Measurements from ENCODE around the gene FAM53B. TPM values are rescaled to one million over a fixed set of nuclear protein-coding genes. Genes with fewer than 3 reads are reported as not detected.
A peak's percentile ranks its signal among the peaks of the same experiment; 100 is the strongest.

FAM53B gene
- total and polyA plus RNA-seq, 4 donors: 21.8 to 31.2 (median 29.7) TPM

GRCh38 chr10:124667425-124668345 is 76.5 kb downstream of the FAM53B start:
- no peaks in the 10 kb centered on the region for H3K27me3 ChIP-seq (ENCODE audit: control insufficient read depth, insufficient read depth, low read length)
- H3K27ac ChIP-seq (ENCODE audit: low read depth, low read length): peak overlapping the region; percentile 6
- WGBS (ENCODE audit: insufficient coverage): 56% methylated on average over 14 of the region's 15 CpGs
- no peaks in the 10 kb centered on the region for H3K9me3 ChIP-seq (ENCODE audit: control insufficient read depth, insufficient read depth, low read length)
- DNase-seq (ENCODE audit: low read depth in 4 of 6, low spot score in 6 of 6): peak in 2 of 6 donors; percentile 63 to 67
- H3K4me3 ChIP-seq (ENCODE audit: low read depth, low read length): no peak overlapping the region
- peaks cover 77% of the 10 kb centered on the region for H3K36me3 ChIP-seq (ENCODE audit: control insufficient read depth, insufficient read depth, low read length)
- H3K4me1 ChIP-seq (ENCODE audit: control insufficient read depth, insufficient read depth, low read length): peaks cover 67% of the 10 kb centered on the region

DNA sequence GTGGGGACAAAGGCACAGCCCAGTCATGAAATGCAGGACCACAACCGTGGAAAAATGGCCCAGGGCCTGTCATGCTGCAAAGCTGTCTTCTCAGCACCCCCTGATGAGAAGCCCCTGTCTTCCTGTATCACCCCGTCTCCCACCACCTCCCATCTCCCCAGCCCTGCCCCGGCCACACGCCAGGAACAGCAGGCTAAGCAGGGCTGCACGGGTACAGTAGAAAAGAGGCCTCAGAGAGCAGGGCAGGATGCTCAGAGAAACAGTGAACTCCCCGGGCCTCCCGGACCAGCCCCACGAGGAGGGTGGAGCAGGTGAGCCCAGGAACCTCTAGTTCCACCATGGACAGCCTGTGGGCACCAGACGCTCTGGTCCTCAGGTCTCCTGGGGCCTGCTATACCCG is 77.7 kb downstream of the FAM53B start:
- Histone ChIP-seq H3K27ac (ENCODE audit: low read depth, low read length) (no peak overlapping the region), H3K4me1 (ENCODE audit: control insufficient read depth, insufficient read depth, low read length) (peaks cover 55% of the 10 kb centered on the region), H3K36me3 (ENCODE audit: control insufficient read depth, insufficient read depth, low read length) (peaks cover 76% of the 10 kb centered on the region), H3K4me3 (ENCODE audit: low read depth, low read length) (no peak overlapping the region), H3K9me3 (ENCODE audit: control insufficient read depth, insufficient read depth, low read length) (no peaks in the 10 kb centered on the region), H3K27me3 (ENCODE audit: control insufficient read depth, insufficient read depth, low read length) (no peaks in the 10 kb centered on the region)
- 86% methylated on average over 10 of the region's 10 CpGs for WGBS (ENCODE audit: insufficient coverage)
- DNase-seq (ENCODE audit: low read depth in 4 of 6, low spot score in 6 of 6): no peak

DNA sequence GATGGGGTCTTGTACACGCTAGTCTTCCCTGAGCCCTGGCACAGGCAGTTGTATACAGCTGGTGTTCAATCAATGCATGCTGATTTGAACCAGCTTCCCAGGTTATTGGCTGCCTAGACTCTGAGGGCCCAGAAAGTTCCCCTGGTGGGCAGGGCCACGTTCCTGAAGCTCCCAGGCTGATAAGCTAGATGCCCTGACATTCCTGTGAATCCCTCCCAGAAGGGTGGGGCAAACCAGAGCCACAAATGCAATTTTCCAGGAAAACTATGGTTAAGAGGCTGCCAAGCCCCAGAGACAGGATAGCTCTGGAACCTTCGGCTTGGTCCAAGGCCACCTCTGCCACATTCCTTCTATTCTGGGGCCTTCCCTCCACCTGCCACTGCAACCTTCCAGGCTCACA is 78.2 kb downstream of the FAM53B start:
- Histone ChIP-seq H3K36me3 (ENCODE audit: control insufficient read depth, insufficient read depth, low read length) (peaks cover 74% of the 10 kb centered on the region), H3K9me3 (ENCODE audit: control insufficient read depth, insufficient read depth, low read length) (no peaks in the 10 kb centered on the region), H3K27me3 (ENCODE audit: control insufficient read depth, insufficient read depth, low read length) (no peaks in the 10 kb centered on the region), H3K4me3 (ENCODE audit: low read depth, low read length) (no peak overlapping the region), H3K4me1 (ENCODE audit: control insufficient read depth, insufficient read depth, low read length) (peaks cover 50% of the 10 kb centered on the region), H3K27ac (ENCODE audit: low read depth, low read length) (no peak overlapping the region)
- WGBS (ENCODE audit: insufficient coverage): 94% methylated on average over 3 of the region's 3 CpGs
- DNase-seq (ENCODE audit: low read depth in 4 of 6, low spot score in 6 of 6): no peak

DNA sequence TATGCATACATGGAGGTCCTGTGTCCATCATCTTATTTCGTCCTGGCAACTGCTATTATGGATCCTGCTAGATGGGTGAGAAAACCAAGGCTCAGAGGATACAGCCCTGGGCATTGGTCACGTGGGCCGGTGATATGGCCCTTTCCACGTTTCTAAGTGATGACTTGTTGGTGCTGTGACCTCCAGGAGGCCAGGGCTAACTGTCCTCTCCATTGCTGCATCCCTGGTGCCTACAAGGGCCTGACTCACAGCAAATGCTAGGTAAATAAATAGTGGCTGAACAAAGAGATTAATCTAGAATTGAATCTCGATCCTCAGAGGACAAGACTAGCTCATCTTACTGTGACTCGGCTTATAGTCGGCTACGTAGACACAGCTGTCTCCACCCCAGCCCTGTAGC is 78.6 kb downstream of the FAM53B start:
- DNase-seq (ENCODE audit: low read depth in 4 of 6, low spot score in 6 of 6): no peak
- H3K27ac ChIP-seq (ENCODE audit: low read depth, low read length): no peak overlapping the region
- no peaks in the 10 kb centered on the region for H3K9me3 ChIP-seq (ENCODE audit: control insufficient read depth, insufficient read depth, low read length)
- H3K36me3 ChIP-seq (ENCODE audit: control insufficient read depth, insufficient read depth, low read length): peaks cover 74% of the 10 kb centered on the region
- H3K4me3 ChIP-seq (ENCODE audit: low read depth, low read length): no peak overlapping the region
- H3K27me3 ChIP-seq (ENCODE audit: control insufficient read depth, insufficient read depth, low read length): no peaks in the 10 kb centered on the region
- WGBS (ENCODE audit: insufficient coverage): 98% methylated on average over 7 of the region's 8 CpGs
- H3K4me1 ChIP-seq (ENCODE audit: control insufficient read depth, insufficient read depth, low read length): peaks cover 45% of the 10 kb centered on the region

GRCh38 chr10:124665091-124665490 is 79.1 kb downstream of the FAM53B start:
- Histone ChIP-seq H3K36me3 (ENCODE audit: control insufficient read depth, insufficient read depth, low read length) (peaks cover 73% of the 10 kb centered on the region), H3K9me3 (ENCODE audit: control insufficient read depth, insufficient read depth, low read length) (no peaks in the 10 kb centered on the region), H3K27ac (ENCODE audit: low read depth, low read length) (no peak overlapping the region), H3K27me3 (ENCODE audit: control insufficient read depth, insufficient read depth, low read length) (no peaks in the 10 kb centered on the region), H3K4me3 (ENCODE audit: low read depth, low read length) (no peak overlapping the region), H3K4me1 (ENCODE audit: control insufficient read depth, insufficient read depth, low read length) (peaks cover 41% of the 10 kb centered on the region)
- DNase-seq (ENCODE audit: low read depth in 4 of 6, low spot score in 6 of 6): no peak
- WGBS (ENCODE audit: insufficient coverage): 94% methylated on average over 2 of the region's 2 CpGs

DNA sequence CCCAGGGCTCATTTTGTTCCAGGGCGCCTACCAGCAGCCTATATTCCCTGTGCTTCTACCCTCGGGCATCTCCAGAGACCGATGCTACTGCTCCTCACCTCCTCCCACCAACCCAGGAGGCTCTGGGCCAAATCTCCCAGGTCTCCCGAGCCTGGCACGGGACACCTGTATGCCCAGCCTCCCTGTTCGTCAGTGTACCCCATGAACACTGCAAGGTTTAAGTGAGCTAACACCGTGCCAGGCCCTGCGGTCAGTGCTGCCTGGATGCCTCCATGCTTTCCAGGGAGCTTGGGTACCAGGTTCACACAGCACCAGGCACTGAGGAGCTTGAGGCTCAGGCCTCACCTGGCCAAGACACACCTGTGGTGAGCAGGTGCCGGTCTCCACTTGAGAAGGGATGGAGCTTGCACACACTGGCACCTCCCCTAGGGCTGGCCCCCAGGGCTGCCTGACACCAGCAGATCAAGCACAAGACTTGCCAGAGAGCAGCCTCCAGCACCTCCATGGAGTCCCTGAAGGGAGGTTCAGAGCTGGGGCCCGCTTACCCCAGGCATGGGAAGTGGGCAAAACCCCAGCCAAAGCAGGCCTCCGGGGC is 80.3 kb downstream of the FAM53B start:
- WGBS (ENCODE audit: insufficient coverage): 92% methylated on average over 11 of the region's 11 CpGs
- no peak overlapping the region for H3K27ac ChIP-seq (ENCODE audit: low read depth, low read length)
- peaks cover 32% of the 10 kb centered on the region for H3K4me1 ChIP-seq (ENCODE audit: control insufficient read depth, insufficient read depth, low read length)
- H3K36me3 ChIP-seq (ENCODE audit: control insufficient read depth, insufficient read depth, low read length): peaks cover 62% of the 10 kb centered on the region
- DNase-seq (ENCODE audit: low read depth in 4 of 6, low spot score in 6 of 6): no peak
- no peaks in the 10 kb centered on the region for H3K9me3 ChIP-seq (ENCODE audit: control insufficient read depth, insufficient read depth, low read length)
- no peak overlapping the region for H3K4me3 ChIP-seq (ENCODE audit: low read depth, low read length)
- no peaks in the 10 kb centered on the region for H3K27me3 ChIP-seq (ENCODE audit: control insufficient read depth, insufficient read depth, low read length)

GRCh38 chr10:124663228-124663627 is 81.0 kb downstream of the FAM53B start:
- no peak overlapping the region for H3K27ac ChIP-seq (ENCODE audit: low read depth, low read length)
- DNase-seq (ENCODE audit: low read depth in 4 of 6, low spot score in 6 of 6): no peak
- H3K36me3 ChIP-seq (ENCODE audit: control insufficient read depth, insufficient read depth, low read length): peaks cover 63% of the 10 kb centered on the region

GRCh38 chr10:124661660-124662180 is 82.5 kb downstream of the FAM53B start:
- H3K9me3 ChIP-seq (ENCODE audit: control insufficient read depth, insufficient read depth, low read length): no peaks in the 10 kb centered on the region
- WGBS (ENCODE audit: insufficient coverage): 96% methylated on average over 9 of the region's 9 CpGs
- no peak for DNase-seq (ENCODE audit: low read depth in 4 of 6, low spot score in 6 of 6)
- H3K27ac ChIP-seq (ENCODE audit: low read depth, low read length): no peak overlapping the region
- peaks cover 55% of the 10 kb centered on the region for H3K36me3 ChIP-seq (ENCODE audit: control insufficient read depth, insufficient read depth, low read length)
- no peaks in the 10 kb centered on the region for H3K27me3 ChIP-seq (ENCODE audit: control insufficient read depth, insufficient read depth, low read length)
- H3K4me3 ChIP-seq (ENCODE audit: low read depth, low read length): no peak overlapping the region
- peaks cover 22% of the 10 kb centered on the region for H3K4me1 ChIP-seq (ENCODE audit: control insufficient read depth, insufficient read depth, low read length)

More at GRCh38 chr10:124663228-124663627, 81.0 kb downstream of the FAM53B start:
- Histone ChIP-seq H3K4me1 (ENCODE audit: control insufficient read depth, insufficient read depth, low read length) (peaks cover 26% of the 10 kb centered on the region), H3K4me3 (ENCODE audit: low read depth, low read length) (no peak overlapping the region), H3K9me3 (ENCODE audit: control insufficient read depth, insufficient read depth, low read length) (no peaks in the 10 kb centered on the region), H3K27me3 (ENCODE audit: control insufficient read depth, insufficient read depth, low read length) (no peaks in the 10 kb centered on the region)
- 88% methylated on average over 6 of the region's 8 CpGs for WGBS (ENCODE audit: insufficient coverage)

GRCh38 chr10:124660404-124661125 is 83.6 kb downstream of the FAM53B start:
- 94% methylated on average over 10 of the region's 12 CpGs for WGBS (ENCODE audit: insufficient coverage)
- H3K27me3 ChIP-seq (ENCODE audit: control insufficient read depth, insufficient read depth, low read length): no peaks in the 10 kb centered on the region
- peaks cover 52% of the 10 kb centered on the region for H3K36me3 ChIP-seq (ENCODE audit: control insufficient read depth, insufficient read depth, low read length)
- H3K27ac ChIP-seq (ENCODE audit: low read depth, low read length): no peak overlapping the region
- peaks cover 22% of the 10 kb centered on the region for H3K4me1 ChIP-seq (ENCODE audit: control insufficient read depth, insufficient read depth, low read length)
- H3K9me3 ChIP-seq (ENCODE audit: control insufficient read depth, insufficient read depth, low read length): no peaks in the 10 kb centered on the region
- H3K4me3 ChIP-seq (ENCODE audit: low read depth, low read length): no peak overlapping the region
- no peak for DNase-seq (ENCODE audit: low read depth in 4 of 6, low spot score in 6 of 6)
